Stimulated activated CD8-positive, alpha-beta memory T cell treated with anti-CD3 and anti-CD28 coated beads, Interleukin-12 subunit alpha, Interleukin-12 subunit beta, amount 100 ng/mL, for 4 hours (primary cell): ENCODE measurements around the gene CTNNBIP1.
"Not testable (repeated sequence)": the region's sequence is repeated elsewhere in the genome, so short reads cannot be mapped to it uniquely, and the experiment has no call there.

Experiments
- DNase-seq: peaks from one replicate; pipeline ENCODE4 v3.0.0-alpha.2; 2020; ENCODE audit warnings: low read depth

The CTNNBIP1 gene

DNA sequence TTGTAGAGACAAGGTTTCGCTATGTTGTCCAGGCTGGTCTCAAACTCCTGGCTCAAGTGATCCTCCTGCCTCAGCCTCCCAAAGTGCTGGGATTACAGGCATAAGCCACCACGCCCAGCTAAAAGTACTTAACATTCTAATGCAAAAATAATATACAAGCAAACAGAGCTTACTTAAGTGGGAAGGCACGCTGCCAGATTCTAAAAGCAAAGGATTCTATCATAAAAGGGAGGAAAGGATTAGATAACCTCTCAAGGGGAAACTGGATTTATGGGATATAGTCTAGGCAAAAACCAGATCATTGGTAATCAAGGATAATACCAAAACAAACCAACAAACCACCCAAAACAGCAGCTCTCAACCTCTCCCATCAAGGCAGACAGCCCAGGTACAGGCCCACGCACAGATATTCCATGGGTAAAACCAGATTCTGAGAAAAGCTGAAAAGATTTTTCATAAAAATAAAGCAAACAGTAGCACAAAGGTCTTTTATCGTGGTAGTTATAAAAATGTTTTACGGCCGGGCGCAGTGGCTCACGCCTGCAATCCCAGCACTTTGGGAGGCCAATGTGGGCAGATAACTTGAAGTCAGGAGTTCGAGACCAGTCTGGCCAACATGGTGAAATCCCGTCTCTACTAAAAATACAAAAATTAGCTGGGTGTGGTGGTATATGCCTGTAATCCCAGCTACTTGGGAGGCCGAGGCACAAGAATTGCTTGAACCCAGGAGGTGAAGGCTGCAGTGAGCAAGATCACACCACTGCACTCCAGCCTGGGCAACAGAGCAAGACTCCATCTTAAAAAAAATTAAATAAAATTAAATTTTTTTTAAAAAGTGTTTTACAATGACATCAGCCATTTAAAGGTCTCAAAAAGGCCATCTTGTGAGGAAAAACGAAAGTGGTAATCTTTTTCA lies 106.8 kb downstream of the CTNNBIP1 start:
- DNase-seq = not testable (repeated sequence)

DNA sequence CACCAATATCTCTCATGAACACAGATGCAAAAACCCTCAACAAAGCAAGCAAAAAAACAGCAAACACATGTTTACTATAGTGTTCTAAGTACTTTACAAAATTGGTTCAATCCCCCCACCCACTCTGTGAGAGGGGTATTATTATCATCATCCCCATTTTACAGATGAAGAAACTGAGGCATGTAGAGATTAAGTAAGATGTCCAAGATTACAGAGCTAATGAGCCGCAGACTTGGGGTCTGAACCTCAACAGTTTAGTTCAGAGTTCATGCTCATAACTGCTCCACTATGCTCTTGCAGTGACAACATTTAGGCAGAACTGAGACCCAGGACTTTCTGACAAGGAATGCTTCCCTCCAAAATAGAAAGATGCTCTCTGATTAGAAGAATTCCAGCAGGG lies 108.2 kb downstream of the CTNNBIP1 start:
- DNase-seq = no peak
